ENCODE measurements around the gene DDAH1. TPM values are rescaled to one million over a fixed set of nuclear protein-coding genes. Genes with fewer than 3 reads are reported as not detected.

Gene DDAH1
- polyA plus RNA-seq, 2 of the 4 experiments (the other 2 are of a cell fraction) = 5.7 to 12.6 TPM

GRCh38 chr1:85421179-85421578 lies 43.8 kb downstream of the DDAH1 start:
- DNase-seq (ENCODE audit: low read depth in 1 of 2, low spot score in 1 of 2) (no peak), ATAC-seq (no peak), FAIRE-seq (no peak)
- WGBS (ENCODE audit: missing lambda C conversion rate) = 100% methylated on average over 1 of the region's 1 CpG
- CTCF ChIA-PET = no interaction called here
- Histone ChIP-seq H3K27ac (no peak overlapping the region), H3K4me1 (no peaks in the 10 kb centered on the region), H3K4me2 (no peak overlapping the region), H3K9me3 (no peaks in the 10 kb centered on the region), H3K4me3 (no peak overlapping the region)
- no peak for TF ChIP-seq HEYL (CRISPR knock-in tag; IDR thresholded peaks at IDR 0.05)
- no peak for TF ChIP-seq FOSB (CRISPR knock-in tag; IDR thresholded peaks at IDR 0.05)
- POLR2A ChIA-PET = no interaction called here

GRCh38 chr1:85420199-85420598 lies 44.8 kb downstream of the DDAH1 start:
- ChIA-PET POLR2A (no interaction called here), CTCF (no interaction called here)
- Histone ChIP-seq H3K4me3 (no peak overlapping the region), H3K27ac (no peak overlapping the region), H3K4me1 (no peaks in the 10 kb centered on the region), H3K4me2 (no peak overlapping the region), H3K9me3 (no peaks in the 10 kb centered on the region)
- whole genome bisulfite sequencing (ENCODE audit: missing lambda C conversion rate) = 9% methylated on average over 1 of the region's 1 CpG
- DNase-seq (ENCODE audit: low read depth in 1 of 2, low spot score in 1 of 2) (no peak), FAIRE-seq (no peak), ATAC-seq (no peak)
- TF ChIP-seq TFCP2L1 (CRISPR knock-in tag; IDR thresholded peaks at IDR 0.05) (no peak), SMC3 (IDR thresholded peaks at IDR 0.05) (no peak), RAD21 (conservative IDR thresholded peaks at IDR 0.05 in 1 of 2, IDR thresholded peaks at IDR 0.05 in 1 of 2) (no peak), CBX8 (IDR thresholded peaks at IDR 0.05) (no peak), CHD2 (IDR thresholded peaks at IDR 0.05; ENCODE audit: low read length, partially characterized antibody) (no peak), PBX3 (IDR thresholded peaks at IDR 0.05) (no peak), USF2 (IDR thresholded peaks at IDR 0.05) (no peak), HOXA7 (CRISPR knock-in tag; IDR thresholded peaks at IDR 0.05) (no peak), CTCF (IDR thresholded peaks at IDR 0.05) (no peak), KDM1A (IDR thresholded peaks at IDR 0.05; ENCODE audit: low read depth) (no peak), FOSL2 (IDR thresholded peaks at IDR 0.05) (no peak), FOSL2 (CRISPR knock-in tag; IDR thresholded peaks at IDR 0.05) (no peak), GATA3 (IDR thresholded peaks at IDR 0.05; ENCODE audit: borderline replicate concordance) (no peak), MAZ (IDR thresholded peaks at IDR 0.05; ENCODE audit: borderline replicate concordance, low read depth, low read length) (no peak), E2F6 (IDR thresholded peaks at IDR 0.05; ENCODE audit: borderline replicate concordance, low read depth) (no peak), EHMT2 (IDR thresholded peaks at IDR 0.05; ENCODE audit: low read depth) (no peak), HEYL (CRISPR knock-in tag; IDR thresholded peaks at IDR 0.05) (no peak), POLR2AphosphoS2 (conservative IDR thresholded peaks at IDR 0.05; ENCODE audit: low read length) (no peak), EP300 (IDR thresholded peaks at IDR 0.05) (no peak), CHD4 (IDR thresholded peaks at IDR 0.05; ENCODE audit: borderline replicate concordance) (no peak)

GRCh38 chr1:85417876-85418275 lies 47.1 kb downstream of the DDAH1 start:
- no peak for ATAC-seq
- Histone ChIP-seq H3K4me2 (no peak overlapping the region), H3K9me3 (no peaks in the 10 kb centered on the region), H3K4me1 (no peaks in the 10 kb centered on the region), H3K27ac (no peak overlapping the region), H3K4me3 (no peak overlapping the region)
- no peak for FAIRE-seq
- ChIA-PET POLR2A (no interaction called here), CTCF (interaction anchor here (1.1 kb wide), 1 partner anchor 109 kb away, joined by 3 read pairs; no protein-coding TSS in a partner anchor)
- DNase-seq (ENCODE audit: low read depth in 1 of 2, low spot score in 1 of 2) = no peak
- TF ChIP-seq ESRRA (IDR thresholded peaks at IDR 0.05; ENCODE audit: borderline replicate concordance, low read length) (no peak), MYC (IDR thresholded peaks at IDR 0.05; ENCODE audit: borderline replicate concordance, low read length) (no peak), HMGXB4 (CRISPR knock-in tag; IDR thresholded peaks at IDR 0.05; ENCODE audit: borderline replicate concordance) (no peak), HDAC2 (IDR thresholded peaks at IDR 0.05) (no peak), USF2 (IDR thresholded peaks at IDR 0.05) (no peak), PHF8 (IDR thresholded peaks at IDR 0.05; ENCODE audit: borderline replicate concordance, low read depth) (no peak), MAFK (IDR thresholded peaks at IDR 0.05; ENCODE audit: partially characterized antibody) (no peak)
- WGBS (ENCODE audit: missing lambda C conversion rate) = 81% methylated on average over 3 of the region's 3 CpGs
